ENCODE results near the gene ABCC1.
A peak's percentile ranks its signal among the peaks of the same experiment; 100 is the strongest.
"Not testable (repeated sequence)": the region's sequence is repeated elsewhere in the genome, so short reads cannot be mapped to it uniquely, and the experiment has no call there.

The ABCC1 gene

GRCh38 chr16:16147316-16147999, 198.0 kb downstream of the ABCC1 start:
- H3K4me3 ChIP-seq (replicated peaks; ENCODE audit: low read depth, low read length), result no peak overlapping the region
- DNase-seq (ENCODE audit: extremely low read depth, low read depth), result no peak
- no peak for TF ChIP-seq CTCF (IDR thresholded peaks at IDR 0.05; ENCODE audit: low read depth, low read length, missing control alignments)

GRCh38 chr16:16148000-16148599, 198.7 kb downstream of the ABCC1 start:
- DNase-seq (ENCODE audit: extremely low read depth, low read depth); H3K4me3 ChIP-seq (replicated peaks; ENCODE audit: low read depth, low read length): not testable (repeated sequence)

- H3K4me3 ChIP-seq (replicated peaks; ENCODE audit: low read depth, low read length), result no peak overlapping the region
- DNase-seq (ENCODE audit: extremely low read depth, low read depth), result no peak
- TF ChIP-seq CTCF (IDR thresholded peaks at IDR 0.05; ENCODE audit: low read depth, low read length, missing control alignments), result no peak
These were observed 199.3 kb downstream of the ABCC1 start for GRCh38 chr16:16148755-16149154.

- DNase-seq (ENCODE audit: extremely low read depth, low read depth), result no peak
- H3K4me3 ChIP-seq (replicated peaks; ENCODE audit: low read depth, low read length), result no peak overlapping the region
- TF ChIP-seq CTCF (IDR thresholded peaks at IDR 0.05; ENCODE audit: low read depth, low read length, missing control alignments), result no peak
These were observed 200.3 kb downstream of the ABCC1 start for GRCh38 chr16:16149710-16150116.

- H3K4me3 ChIP-seq (replicated peaks; ENCODE audit: low read depth, low read length), result no peak overlapping the region
- no peak for TF ChIP-seq CTCF (IDR thresholded peaks at IDR 0.05; ENCODE audit: low read depth, low read length, missing control alignments)
- DNase-seq (ENCODE audit: extremely low read depth, low read depth), result peak; percentile 59
These were observed 200.9 kb downstream of the ABCC1 start for GRCh38 chr16:16150117-16150877.

- no peak for DNase-seq (ENCODE audit: extremely low read depth, low read depth)
- no peak for TF ChIP-seq CTCF (IDR thresholded peaks at IDR 0.05; ENCODE audit: low read depth, low read length, missing control alignments)
These were observed 201.4 kb downstream of the ABCC1 start for GRCh38 chr16:16150878-16151152.

GRCh38 chr16:16151315-16151714, 201.9 kb downstream of the ABCC1 start:
- TF ChIP-seq CTCF (IDR thresholded peaks at IDR 0.05; ENCODE audit: low read depth, low read length, missing control alignments), result no peak
- no peak overlapping the region for H3K4me3 ChIP-seq (replicated peaks; ENCODE audit: low read depth, low read length)
- DNase-seq (ENCODE audit: extremely low read depth, low read depth), result no peak

More at GRCh38 chr16:16150878-16151152, 201.4 kb downstream of the ABCC1 start:
- H3K4me3 ChIP-seq (replicated peaks; ENCODE audit: low read depth, low read length), result no peak overlapping the region

GRCh38 chr16:16153000-16153399, 203.6 kb downstream of the ABCC1 start:
- H3K4me3 ChIP-seq (replicated peaks; ENCODE audit: low read depth, low read length); DNase-seq (ENCODE audit: extremely low read depth, low read depth): not testable (repeated sequence)
